Measurements from ENCODE around the gene GRIK4.

- TF ChIP-seq, protein P1, sequence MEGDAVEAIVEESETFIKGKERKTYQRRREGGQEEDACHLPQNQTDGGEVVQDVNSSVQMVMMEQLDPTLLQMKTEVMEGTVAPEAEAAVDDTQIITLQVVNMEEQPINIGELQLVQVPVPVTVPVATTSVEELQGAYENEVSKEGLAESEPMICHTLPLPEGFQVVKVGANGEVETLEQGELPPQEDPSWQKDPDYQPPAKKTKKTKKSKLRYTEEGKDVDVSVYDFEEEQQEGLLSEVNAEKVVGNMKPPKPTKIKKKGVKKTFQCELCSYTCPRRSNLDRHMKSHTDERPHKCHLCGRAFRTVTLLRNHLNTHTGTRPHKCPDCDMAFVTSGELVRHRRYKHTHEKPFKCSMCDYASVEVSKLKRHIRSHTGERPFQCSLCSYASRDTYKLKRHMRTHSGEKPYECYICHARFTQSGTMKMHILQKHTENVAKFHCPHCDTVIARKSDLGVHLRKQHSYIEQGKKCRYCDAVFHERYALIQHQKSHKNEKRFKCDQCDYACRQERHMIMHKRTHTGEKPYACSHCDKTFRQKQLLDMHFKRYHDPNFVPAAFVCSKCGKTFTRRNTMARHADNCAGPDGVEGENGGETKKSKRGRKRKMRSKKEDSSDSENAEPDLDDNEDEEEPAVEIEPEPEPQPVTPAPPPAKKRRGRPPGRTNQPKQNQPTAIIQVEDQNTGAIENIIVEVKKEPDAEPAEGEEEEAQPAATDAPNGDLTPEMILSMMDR (IDR thresholded peaks at IDR 0.05; ENCODE audit: low read depth, low read length, missing input control), result no peak
- TF ChIP-seq HNF4G (IDR thresholded peaks at IDR 0.05), result no peak
- no peak for TF ChIP-seq REST (IDR thresholded peaks at IDR 0.05)
- no peak for TF ChIP-seq GABPA (IDR thresholded peaks at IDR 0.05 in 1 of 2, conservative IDR thresholded peaks at IDR 0.05 in 1 of 2)
- no peak for TF ChIP-seq TAF1 (conservative IDR thresholded peaks at IDR 0.05)
- TF ChIP-seq SP1 (IDR thresholded peaks at IDR 0.05), result no peak
- TF ChIP-seq JUND (IDR thresholded peaks at IDR 0.05), result no peak
- TF ChIP-seq MAX (IDR thresholded peaks at IDR 0.05), result no peak
- TF ChIP-seq RAD21 (IDR thresholded peaks at IDR 0.05), result no peak
Observed at GRCh38 chr11:120694726-120695125, 183.2 kb downstream of the GRIK4 start.

Data from liver (tissue), 3 donors.